ENCODE data around the gene ZBTB20. TPM values are rescaled to one million over a fixed set of nuclear protein-coding genes. Genes with fewer than 3 reads are reported as not detected.

Gene ZBTB20
- total RNA-seq, 1 donor, result 32.9 TPM

DNA sequence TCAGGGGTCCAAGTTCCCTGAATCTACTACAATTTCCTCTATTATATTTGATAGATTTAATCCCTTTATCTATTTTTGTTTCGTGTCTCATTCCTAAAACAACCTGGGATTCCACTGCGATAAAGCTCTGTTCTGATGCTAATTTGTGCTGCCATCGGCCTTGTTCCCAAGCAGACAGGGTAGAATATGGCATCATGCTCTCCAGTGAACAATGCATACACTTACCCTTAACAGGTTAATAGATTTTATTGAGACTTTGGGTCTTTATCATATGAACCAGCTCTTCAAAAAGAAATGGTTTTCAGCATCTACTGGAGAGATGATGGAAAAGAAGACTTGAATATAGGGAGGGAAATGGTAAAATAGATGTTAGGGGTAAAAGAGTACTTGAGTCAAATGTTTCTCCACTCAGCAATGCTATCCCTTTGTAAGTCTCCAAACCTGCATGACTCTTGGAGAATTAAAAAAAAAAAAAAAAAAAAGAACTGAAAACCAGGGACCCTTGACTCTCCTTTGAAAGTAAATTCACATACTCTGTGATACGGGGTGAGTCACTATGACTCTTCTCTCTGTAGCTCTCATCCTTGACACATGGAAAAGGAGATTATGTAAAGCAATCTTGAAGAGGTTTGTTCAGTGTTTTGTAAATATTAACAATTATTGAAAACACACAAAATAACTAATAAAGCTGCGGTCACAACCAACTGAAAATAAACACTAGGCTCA lies 268.8 kb downstream of the ZBTB20 start:
- no peak overlapping the region for H2AFZ ChIP-seq (ENCODE audit: low read length)
- no peaks in the 10 kb centered on the region for H3K36me3 ChIP-seq (ENCODE audit: insufficient read depth, low read length)
- H3K4me2 ChIP-seq (ENCODE audit: insufficient read depth, low read length), result peak overlapping the region; percentile 60
- H4K20me1 ChIP-seq (ENCODE audit: insufficient read depth, low read length), result no peaks in the 10 kb centered on the region
- TF ChIP-seq, protein P1, sequence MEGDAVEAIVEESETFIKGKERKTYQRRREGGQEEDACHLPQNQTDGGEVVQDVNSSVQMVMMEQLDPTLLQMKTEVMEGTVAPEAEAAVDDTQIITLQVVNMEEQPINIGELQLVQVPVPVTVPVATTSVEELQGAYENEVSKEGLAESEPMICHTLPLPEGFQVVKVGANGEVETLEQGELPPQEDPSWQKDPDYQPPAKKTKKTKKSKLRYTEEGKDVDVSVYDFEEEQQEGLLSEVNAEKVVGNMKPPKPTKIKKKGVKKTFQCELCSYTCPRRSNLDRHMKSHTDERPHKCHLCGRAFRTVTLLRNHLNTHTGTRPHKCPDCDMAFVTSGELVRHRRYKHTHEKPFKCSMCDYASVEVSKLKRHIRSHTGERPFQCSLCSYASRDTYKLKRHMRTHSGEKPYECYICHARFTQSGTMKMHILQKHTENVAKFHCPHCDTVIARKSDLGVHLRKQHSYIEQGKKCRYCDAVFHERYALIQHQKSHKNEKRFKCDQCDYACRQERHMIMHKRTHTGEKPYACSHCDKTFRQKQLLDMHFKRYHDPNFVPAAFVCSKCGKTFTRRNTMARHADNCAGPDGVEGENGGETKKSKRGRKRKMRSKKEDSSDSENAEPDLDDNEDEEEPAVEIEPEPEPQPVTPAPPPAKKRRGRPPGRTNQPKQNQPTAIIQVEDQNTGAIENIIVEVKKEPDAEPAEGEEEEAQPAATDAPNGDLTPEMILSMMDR (IDR thresholded peaks at IDR 0.05; ENCODE audit: extremely low read depth, low read depth, low read length), result no peak
- no peak for DNase-seq (ENCODE audit: insufficient read length, low spot score, missing footprints)
- H3K27me3 ChIP-seq (ENCODE audit: insufficient read depth, low read length), result no peaks in the 10 kb centered on the region
- no peak overlapping the region for H3K4me3 ChIP-seq (ENCODE audit: insufficient read depth, low read length)
- H3K27ac ChIP-seq (ENCODE audit: low read depth, low read length), result peak overlapping the region; percentile 27
- H3K4me1 ChIP-seq (ENCODE audit: insufficient read depth, low read length), result peaks cover 20% of the 10 kb centered on the region
- H3K79me2 ChIP-seq (ENCODE audit: insufficient read depth, low read length), result no peaks in the 10 kb centered on the region
- H3K9me3 ChIP-seq (ENCODE audit: low read depth, low read length), result no peaks in the 10 kb centered on the region

GRCh38 chr3:114877378-114878113 lies 269.5 kb downstream of the ZBTB20 start:
- DNase-seq (ENCODE audit: insufficient read length, low spot score, missing footprints), result no peak
- no peak overlapping the region for H3K4me2 ChIP-seq (ENCODE audit: insufficient read depth, low read length)
- H3K27me3 ChIP-seq (ENCODE audit: insufficient read depth, low read length), result no peaks in the 10 kb centered on the region
- H2AFZ ChIP-seq (ENCODE audit: low read length), result no peak overlapping the region
- H3K4me3 ChIP-seq (ENCODE audit: insufficient read depth, low read length), result no peak overlapping the region
- H4K20me1 ChIP-seq (ENCODE audit: insufficient read depth, low read length), result no peaks in the 10 kb centered on the region
- no peak overlapping the region for H3K27ac ChIP-seq (ENCODE audit: low read depth, low read length)
- H3K9me3 ChIP-seq (ENCODE audit: low read depth, low read length), result no peaks in the 10 kb centered on the region
- TF ChIP-seq, protein P1 (IDR thresholded peaks at IDR 0.05; ENCODE audit: extremely low read depth, low read depth, low read length), result no peak
- no peaks in the 10 kb centered on the region for H3K79me2 ChIP-seq (ENCODE audit: insufficient read depth, low read length)
- peaks cover 22% of the 10 kb centered on the region for H3K4me1 ChIP-seq (ENCODE audit: insufficient read depth, low read length)
- no peaks in the 10 kb centered on the region for H3K36me3 ChIP-seq (ENCODE audit: insufficient read depth, low read length)

DNA sequence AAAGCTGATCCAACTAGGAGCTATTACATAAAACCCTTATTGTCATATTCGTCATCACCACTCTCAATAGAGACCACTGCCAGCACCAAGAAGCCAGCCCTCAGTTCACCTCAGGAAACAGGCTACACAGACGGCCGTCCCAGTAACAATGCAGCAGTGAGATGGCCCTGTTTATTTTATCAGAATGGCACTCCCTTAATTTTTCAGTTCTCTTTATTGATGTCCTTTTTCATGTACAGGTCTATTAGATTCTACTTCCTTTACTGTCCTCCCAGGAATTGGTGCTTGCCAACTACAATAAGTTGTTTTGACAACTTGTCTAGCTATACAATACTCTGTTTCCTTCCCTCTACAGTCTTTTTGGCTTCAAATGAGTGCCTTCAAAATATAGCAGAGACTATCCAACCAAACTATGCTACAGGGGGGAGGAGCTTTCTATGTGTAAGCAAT lies 272.5 kb downstream of the ZBTB20 start:
- Histone ChIP-seq H3K27me3 (ENCODE audit: insufficient read depth, low read length) (no peaks in the 10 kb centered on the region), H2AFZ (ENCODE audit: low read length) (no peak overlapping the region), H3K4me2 (ENCODE audit: insufficient read depth, low read length) (no peak overlapping the region), H3K4me1 (ENCODE audit: insufficient read depth, low read length) (peaks cover 13% of the 10 kb centered on the region), H3K9me3 (ENCODE audit: low read depth, low read length) (no peaks in the 10 kb centered on the region), H4K20me1 (ENCODE audit: insufficient read depth, low read length) (no peaks in the 10 kb centered on the region), H3K27ac (ENCODE audit: low read depth, low read length) (no peak overlapping the region), H3K36me3 (ENCODE audit: insufficient read depth, low read length) (no peaks in the 10 kb centered on the region), H3K4me3 (ENCODE audit: insufficient read depth, low read length) (no peak overlapping the region), H3K79me2 (ENCODE audit: insufficient read depth, low read length) (no peaks in the 10 kb centered on the region)
- TF ChIP-seq, protein P1 (IDR thresholded peaks at IDR 0.05; ENCODE audit: extremely low read depth, low read depth, low read length), result no peak
- DNase-seq (ENCODE audit: insufficient read length, low spot score, missing footprints), result no peak

- TF ChIP-seq, protein P1 (IDR thresholded peaks at IDR 0.05; ENCODE audit: extremely low read depth, low read depth, low read length), result no peak
- Histone ChIP-seq H3K27me3 (ENCODE audit: insufficient read depth, low read length) (no peaks in the 10 kb centered on the region), H3K4me1 (ENCODE audit: insufficient read depth, low read length) (peaks cover 4% of the 10 kb centered on the region), H3K27ac (ENCODE audit: low read depth, low read length) (no peak overlapping the region), H3K36me3 (ENCODE audit: insufficient read depth, low read length) (no peaks in the 10 kb centered on the region), H3K79me2 (ENCODE audit: insufficient read depth, low read length) (no peaks in the 10 kb centered on the region), H3K9me3 (ENCODE audit: low read depth, low read length) (no peaks in the 10 kb centered on the region), H3K4me3 (ENCODE audit: insufficient read depth, low read length) (no peak overlapping the region), H2AFZ (ENCODE audit: low read length) (no peak overlapping the region), H3K4me2 (ENCODE audit: insufficient read depth, low read length) (no peak overlapping the region), H4K20me1 (ENCODE audit: insufficient read depth, low read length) (no peaks in the 10 kb centered on the region)
- no peak for DNase-seq (ENCODE audit: insufficient read length, low spot score, missing footprints)
Measured at GRCh38 chr3:114873591-114873990, 273.5 kb downstream of the ZBTB20 start.
